Measurements from ENCODE around the gene EHD3. TPM values are rescaled to one million over a fixed set of nuclear protein-coding genes. Genes with fewer than 3 reads are reported as not detected.

The EHD3 gene
- total RNA-seq, result 5.0 and 5.6 TPM in 2 replicates
- 17.5 TPM for polyA plus RNA-seq (2012)

DNA sequence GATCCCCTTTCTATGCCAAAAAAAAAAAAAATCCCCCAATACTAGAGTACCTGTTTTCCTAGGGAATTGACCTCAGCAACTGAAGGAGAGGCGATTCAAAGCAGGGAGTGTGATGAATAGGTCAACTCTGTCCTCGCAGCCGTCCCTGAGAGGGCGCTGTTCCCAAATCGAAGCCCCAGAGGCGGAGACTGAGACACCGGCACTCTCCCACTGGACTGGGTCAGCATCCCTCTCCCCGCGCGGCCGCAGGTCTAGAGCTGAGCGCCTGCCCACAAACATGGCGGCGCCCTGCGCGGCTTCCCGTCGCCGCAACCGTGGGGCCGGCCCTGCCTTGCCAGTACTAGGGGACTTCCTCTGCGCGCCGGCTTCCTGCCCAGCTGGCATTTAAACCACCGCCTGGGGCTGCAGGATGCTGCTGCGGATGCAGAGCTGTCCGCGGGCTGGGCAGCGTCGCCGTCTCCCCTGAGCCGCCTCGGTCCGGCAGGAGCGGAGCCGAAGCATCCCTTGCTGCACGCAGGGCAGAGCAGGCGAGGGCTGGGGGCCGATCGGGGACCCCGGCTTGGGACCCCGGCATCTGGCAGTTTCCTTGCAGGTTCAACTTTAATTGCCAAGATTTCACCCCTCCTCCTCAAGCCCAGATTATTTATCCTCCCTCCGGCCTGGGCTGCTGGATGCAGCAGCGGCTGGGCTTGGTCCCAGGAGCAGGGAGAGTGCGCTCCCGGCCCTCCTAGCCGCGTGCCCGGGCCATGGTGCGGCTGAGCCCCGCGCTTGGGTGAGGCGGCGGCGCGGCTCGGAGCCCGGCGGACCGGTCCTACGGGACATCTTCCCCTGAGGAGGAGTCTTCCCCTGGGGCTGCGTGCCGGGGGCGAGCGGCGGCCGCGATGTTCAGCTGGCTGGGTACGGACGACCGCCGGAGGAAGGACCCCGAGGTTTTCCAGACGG, at the start of gene EHD3:
Gene EHD3, plus strand, starts transcription at position 412 of the 942 bp plus-strand sequence. Its CDS starts 470 bp downstream, at position 882.
- DNase-seq (ENCODE audit: low read depth), result peak; percentile 93

DNA sequence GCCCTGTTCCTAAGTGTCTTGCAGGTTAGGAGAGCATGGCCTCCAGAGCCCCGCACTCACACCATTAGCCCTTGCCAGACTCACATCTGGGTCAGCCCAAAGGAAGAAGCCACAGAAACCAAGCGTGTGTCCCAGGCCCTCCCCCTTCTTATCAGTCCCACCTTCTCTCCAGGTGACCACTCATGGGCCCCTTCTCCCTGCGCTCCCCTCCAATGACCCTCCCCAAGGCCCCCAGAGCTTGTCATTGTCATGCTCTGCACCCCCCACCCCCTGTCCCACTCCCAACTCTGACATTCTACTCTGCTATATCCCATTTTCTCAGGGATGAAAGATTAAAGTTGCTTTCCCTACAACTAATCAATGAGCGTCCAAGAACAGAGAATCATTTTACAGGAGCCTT, 46.8 kb upstream of the EHD3 start:
- DNase-seq (ENCODE audit: low read depth), result no peak

DNA sequence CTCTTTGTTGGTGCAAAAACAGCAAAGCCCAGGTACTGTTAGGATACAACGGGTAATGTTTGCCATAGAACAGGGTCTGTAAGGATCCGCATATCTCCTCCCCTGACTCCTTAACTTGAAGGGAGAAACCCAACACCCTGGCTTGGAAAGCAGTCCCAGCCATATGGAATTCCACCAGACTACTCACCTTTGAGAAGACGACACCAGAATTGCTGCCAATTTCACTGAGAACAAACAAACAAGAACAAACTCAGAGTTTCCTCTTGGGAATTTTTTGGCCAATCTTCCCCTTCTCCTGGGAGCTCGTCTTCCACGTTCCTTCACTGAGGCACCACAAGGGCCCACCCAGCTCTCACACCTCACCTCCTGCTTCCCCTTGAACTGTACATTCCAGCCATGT, 45.8 kb upstream of the EHD3 start:
- no peak for DNase-seq (ENCODE audit: low read depth)

DNA sequence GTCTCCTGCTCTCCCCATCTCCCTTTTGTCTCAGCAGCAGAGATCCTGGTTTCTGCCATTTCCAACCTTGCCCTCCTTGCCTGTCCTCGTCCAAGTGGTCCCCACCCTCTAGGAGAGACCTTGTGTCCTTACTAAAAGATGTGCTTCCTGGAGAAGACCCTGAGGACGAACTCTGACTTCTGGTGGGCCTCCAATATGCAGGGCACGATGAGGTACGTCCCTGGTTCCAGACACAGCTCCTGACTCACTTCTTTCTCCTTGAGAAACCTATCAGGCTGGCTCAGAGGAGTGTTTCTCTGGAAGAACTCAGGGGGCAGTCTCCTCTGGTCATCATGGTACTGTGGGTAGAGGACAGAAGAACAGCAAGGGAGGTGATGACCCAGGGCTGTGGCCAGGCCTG, 44.8 kb upstream of the EHD3 start:
- DNase-seq (ENCODE audit: low read depth), result no peak

DNA sequence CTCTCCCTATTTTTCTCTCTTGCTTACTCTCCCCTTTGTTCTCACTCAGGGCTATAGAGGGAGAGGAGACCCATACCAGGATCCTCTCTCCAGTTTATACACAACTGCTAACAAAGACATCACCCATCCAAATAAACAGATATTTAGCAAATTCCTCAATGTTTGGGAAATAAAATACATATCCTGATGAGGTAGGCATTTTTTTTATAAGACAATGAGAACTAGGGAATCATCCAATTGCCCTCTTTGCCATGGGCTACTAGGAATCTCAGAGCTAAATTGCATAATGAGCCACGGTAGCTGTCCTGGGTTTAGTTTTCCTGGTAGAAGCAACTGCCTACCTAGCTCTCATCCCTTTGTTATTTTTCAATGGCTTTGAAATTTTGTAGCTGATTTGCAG, 43.8 kb upstream of the EHD3 start:
- no peak for DNase-seq (ENCODE audit: low read depth)

- no peak for DNase-seq (ENCODE audit: low read depth)
Observed at GRCh38 chr2:31191931-31192330, 42.0 kb upstream of the EHD3 start.

DNA sequence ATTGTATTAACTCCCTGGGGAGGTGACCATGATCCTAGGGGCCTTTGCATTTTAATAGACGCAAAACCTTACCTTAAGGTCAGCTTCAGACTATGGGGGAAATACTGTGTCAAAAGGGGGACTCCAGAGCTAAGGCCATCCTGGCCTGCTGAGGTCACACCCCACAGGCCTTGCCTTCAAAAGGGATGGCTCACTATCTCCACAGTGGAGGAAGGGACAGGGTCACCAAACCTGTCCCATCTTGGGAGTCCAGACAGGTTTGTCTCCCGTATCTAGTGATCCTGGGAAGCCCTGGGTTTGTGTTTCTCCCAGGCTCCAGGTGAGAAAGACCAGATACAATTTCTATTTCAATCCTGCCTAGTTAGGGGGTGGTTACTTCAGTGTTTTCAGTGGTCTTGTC, 41.6 kb upstream of the EHD3 start:
- no peak for DNase-seq (ENCODE audit: low read depth)

DNA sequence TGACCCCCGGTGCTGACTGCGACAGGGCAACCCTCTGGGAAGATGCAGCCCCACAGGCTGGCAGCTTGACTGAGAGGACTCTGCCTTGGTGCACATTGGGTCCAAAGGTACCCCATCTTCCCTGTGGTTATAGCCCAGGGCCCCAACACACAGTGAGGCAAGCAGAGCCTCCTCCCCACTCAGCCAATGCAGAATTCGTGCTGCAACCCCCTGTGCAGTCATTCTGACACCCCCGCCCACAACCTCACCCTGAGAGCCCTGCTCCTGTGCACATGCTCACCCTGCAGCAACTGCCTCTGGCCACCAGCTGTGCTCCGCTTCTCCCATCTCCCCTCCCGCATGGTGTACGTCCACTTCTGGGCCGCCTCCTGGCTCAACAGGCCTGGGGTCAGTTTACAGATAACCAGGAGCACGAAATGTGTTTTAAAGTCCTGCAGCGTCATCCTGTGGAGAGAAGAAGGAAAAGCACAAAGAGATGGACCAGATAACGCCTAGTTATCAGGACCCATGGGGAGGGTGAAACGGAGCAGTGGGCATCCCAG, 41.0 kb upstream of the EHD3 start:
- no peak for DNase-seq (ENCODE audit: low read depth)

DNA sequence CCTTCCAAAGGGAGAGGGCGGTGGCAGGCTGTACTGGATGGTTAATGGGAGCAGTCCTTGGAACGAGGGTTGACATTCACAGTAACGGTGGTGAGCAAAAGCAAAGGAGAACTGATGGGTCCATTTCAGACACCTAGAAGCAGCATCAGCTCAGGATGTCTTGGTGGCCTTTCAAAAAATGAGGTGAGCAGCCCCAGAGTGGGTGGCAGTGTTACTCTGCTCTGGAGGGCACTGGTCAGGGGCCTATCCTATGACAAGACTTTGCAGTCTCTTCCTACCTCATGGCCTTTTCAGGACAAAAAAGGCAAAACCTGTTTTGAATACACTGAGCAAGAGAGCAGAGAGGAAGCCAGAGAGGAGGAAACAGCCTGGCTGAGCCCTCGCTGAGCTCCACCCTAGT, 40.1 kb upstream of the EHD3 start:
- no peak for DNase-seq (ENCODE audit: low read depth)

- no peak for DNase-seq (ENCODE audit: low read depth)
Observed at GRCh38 chr2:31196622-31197021, 37.3 kb upstream of the EHD3 start.

DNA sequence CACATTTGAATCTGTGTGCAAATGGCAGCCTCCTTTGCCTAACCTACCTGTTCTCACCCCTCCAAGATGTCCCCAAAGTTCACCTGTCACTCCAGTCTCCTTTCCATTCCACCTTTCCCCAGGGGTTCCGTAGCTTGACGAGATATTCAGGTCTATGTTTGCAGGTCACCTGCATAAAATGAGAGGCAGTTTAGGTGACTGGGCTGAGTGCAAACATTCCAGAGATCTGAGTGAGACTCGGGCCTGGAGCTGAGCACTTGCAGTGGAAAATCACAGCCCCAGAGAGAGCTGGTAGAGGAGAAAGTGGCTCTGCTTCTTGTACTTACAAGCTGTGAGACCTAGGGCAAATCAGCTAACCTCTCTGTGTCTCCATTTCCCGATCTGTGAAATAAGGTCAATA, 36.8 kb upstream of the EHD3 start:
- DNase-seq (ENCODE audit: low read depth), result no peak

GRCh38 chr2:31197669-31198068, 36.3 kb upstream of the EHD3 start:
- no peak for DNase-seq (ENCODE audit: low read depth)

- DNase-seq (ENCODE audit: low read depth), result no peak
Observed at GRCh38 chr2:31199206-31199605, 34.7 kb upstream of the EHD3 start.

- DNase-seq (ENCODE audit: low read depth), result no peak
Observed at GRCh38 chr2:31200972-31201371, 33.0 kb upstream of the EHD3 start.

GRCh38 chr2:31202041-31202440, 31.9 kb upstream of the EHD3 start:
- no peak for DNase-seq (ENCODE audit: low read depth)

DNA sequence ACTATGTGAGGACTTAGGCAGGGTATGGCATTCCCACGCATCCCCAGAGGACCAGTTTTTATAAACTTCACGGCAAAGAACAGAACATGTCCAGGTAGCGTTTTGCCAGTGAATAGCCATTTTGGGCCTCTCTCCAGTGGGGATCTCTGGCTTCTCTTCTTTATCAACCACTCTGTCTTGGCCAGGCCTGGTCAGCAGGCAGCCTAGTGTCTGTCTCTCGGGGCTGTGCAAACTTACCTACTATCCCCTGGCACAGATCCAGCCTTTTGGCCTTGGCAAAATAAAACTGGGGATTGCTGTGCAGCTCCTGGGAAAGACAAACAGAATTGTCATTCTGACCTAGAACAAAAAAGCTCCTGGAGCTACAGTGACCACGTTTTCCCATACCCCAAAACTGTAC, 31.1 kb upstream of the EHD3 start:
- no peak for DNase-seq (ENCODE audit: low read depth)

GRCh38 chr2:31203916-31204315, 30.0 kb upstream of the EHD3 start:
- DNase-seq (ENCODE audit: low read depth), result no peak

- no peak for DNase-seq (ENCODE audit: low read depth)
Observed at GRCh38 chr2:31204783-31205182, 29.2 kb upstream of the EHD3 start.

GRCh38 chr2:31205186-31205585, 28.8 kb upstream of the EHD3 start:
- no peak for DNase-seq (ENCODE audit: low read depth)

DNA sequence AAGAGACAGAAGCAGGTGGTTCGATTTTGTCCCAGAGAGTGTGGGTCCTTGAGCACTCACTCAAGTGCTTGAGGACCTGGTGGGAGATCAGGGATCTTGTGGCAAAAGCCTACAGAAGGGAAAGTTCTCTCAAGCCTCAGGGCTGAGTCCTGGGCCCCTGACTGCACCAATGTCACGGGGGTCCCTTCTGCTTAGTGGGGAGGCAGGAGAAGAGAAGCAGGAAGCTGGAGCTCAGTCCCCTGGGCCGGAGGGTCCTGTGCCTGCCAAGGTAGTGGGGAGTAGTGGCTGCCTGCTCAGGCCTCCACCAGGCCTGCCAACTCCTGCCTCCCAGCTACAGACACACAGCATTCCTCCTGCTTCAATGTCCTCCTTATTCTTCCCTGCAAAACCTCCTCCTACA, 28.3 kb upstream of the EHD3 start:
- DNase-seq (ENCODE audit: low read depth), result no peak

DNA sequence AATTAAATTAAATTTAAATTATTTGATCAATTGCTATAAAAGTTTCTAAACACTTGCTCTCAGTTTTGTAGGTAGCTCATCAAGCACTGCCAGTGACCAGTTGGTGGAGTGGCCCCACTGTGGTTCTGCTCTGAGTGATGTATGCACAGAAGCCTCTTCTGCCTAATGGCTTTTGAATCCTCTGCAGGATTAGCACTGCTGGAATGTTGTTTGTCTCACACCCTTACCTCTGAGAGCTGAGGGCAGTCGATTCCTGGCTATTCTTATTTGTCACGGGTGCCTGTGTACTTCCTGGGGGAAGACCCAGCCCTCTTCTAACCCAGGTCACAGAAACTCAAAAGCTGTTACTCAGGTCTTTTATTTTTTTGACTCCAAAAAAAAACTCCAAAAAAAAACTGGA, 26.2 kb upstream of the EHD3 start:
- no peak for DNase-seq (ENCODE audit: low read depth)

- DNase-seq (ENCODE audit: low read depth), result no peak
Observed at GRCh38 chr2:31208240-31208639, 25.7 kb upstream of the EHD3 start.
